Neuronal stem cell (in vitro differentiated cells): ENCODE measurements around the gene GALNT17.

Source experiments
- DNase-seq: peaks from one replicate; pipeline ENCODE4 v3.0.0-alpha.2; 2013; ENCODE audit warnings: low spot score
- H2AFZ ChIP-seq: one replicate; pipeline ENCODE4 v1.6.1; 2013; ENCODE audit warnings: mild to moderate bottlenecking, low read length, inconsistent platforms
- H2AK5ac ChIP-seq: 2 replicates; pipeline ENCODE4 v1.6.1; 2013; ENCODE audit warnings: low read depth, mild to moderate bottlenecking, inconsistent platforms, low read length, moderate library complexity, mixed read lengths
- H2BK120ac ChIP-seq: 2 replicates; pipeline ENCODE4 v1.6.1; 2013; ENCODE audit warnings: low read depth, mild to moderate bottlenecking, inconsistent platforms, low read length, moderate library complexity, mixed read lengths
- H2BK12ac ChIP-seq: one replicate; pipeline ENCODE4 v1.6.1; 2013; ENCODE audit warnings: low read length, inconsistent platforms
- H2BK15ac ChIP-seq: 2 replicates; pipeline ENCODE4 v1.6.1; 2013; ENCODE audit warnings: mild to moderate bottlenecking, low read length, inconsistent platforms, mixed read lengths
- H2BK5ac ChIP-seq: one replicate; pipeline ENCODE4 v1.6.1; 2013; ENCODE audit warnings: inconsistent platforms, mild to moderate bottlenecking, low read length, moderate library complexity
- H3K14ac ChIP-seq: one replicate; pipeline ENCODE4 v1.6.1; 2013; ENCODE audit warnings: low read length, inconsistent platforms
- H3K18ac ChIP-seq: 2 replicates; pipeline ENCODE4 v1.6.1; 2013; ENCODE audit warnings: low read length, inconsistent platforms
- H3K23ac ChIP-seq: 2 replicates; pipeline ENCODE4 v1.6.1; 2013; ENCODE audit warnings: low read depth, mild to moderate bottlenecking, mixed read lengths, low read length, inconsistent platforms; ENCODE audit not compliant: poor library complexity
- H3K27ac ChIP-seq: replicated peaks from 3 replicates; pipeline ENCODE4 v1.5.1; 2013; ENCODE audit warnings: low read length, inconsistent platforms
- H3K27me3 ChIP-seq, 3 experiments: 2 replicates each; pipeline ENCODE4 v1.6.1; 2013; ENCODE audit warnings: low read length in 3 of 3, mild to moderate bottlenecking in 2 of 3, inconsistent platforms in 1 of 3, low read depth in 1 of 3, mixed read lengths in 1 of 3, moderate library complexity in 1 of 3; ENCODE audit not compliant: control insufficient read depth in 3 of 3, insufficient read depth in 3 of 3
- H3K36me3 ChIP-seq, 2 donors: replicated peaks in 1 of 2; 2 replicates each; pipeline ENCODE4 v1.6.1; 2013; ENCODE audit warnings: low read length in 2 of 2; ENCODE audit not compliant: control insufficient read depth in 2 of 2, insufficient read depth in 2 of 2
- H3K4ac ChIP-seq: 2 replicates; pipeline ENCODE4 v1.6.1; 2013; ENCODE audit warnings: inconsistent platforms, mild to moderate bottlenecking, low read length, moderate library complexity
- H3K4me1 ChIP-seq, 2 donors: 1 replicate in 1 of 2; 2 replicates in 1 of 2; pipeline ENCODE4 v1.6.1; 2013; ENCODE audit warnings: low read length in 2 of 2, low read depth in 1 of 2; ENCODE audit not compliant: control insufficient read depth in 2 of 2, insufficient read depth in 1 of 2
- H3K4me2 ChIP-seq: one replicate; pipeline ENCODE4 v1.6.1; 2013; ENCODE audit warnings: mild to moderate bottlenecking, low read length, inconsistent platforms; ENCODE audit not compliant: insufficient read depth, poor library complexity, severe bottlenecking
- H3K4me3 ChIP-seq, 2 donors: 2 replicates each; pipeline ENCODE4 v1.5.1; 2013; ENCODE audit warnings: low read length in 2 of 2, mild to moderate bottlenecking in 2 of 2, inconsistent platforms in 1 of 2, moderate library complexity in 1 of 2
- H3K79me1 ChIP-seq: one replicate; pipeline ENCODE4 v1.6.1; 2013; ENCODE audit warnings: low read depth, mild to moderate bottlenecking, inconsistent platforms, low read length, moderate library complexity
- H3K9ac ChIP-seq: one replicate; pipeline ENCODE4 v1.6.1; 2013; ENCODE audit warnings: mild to moderate bottlenecking, low read depth, low read length, inconsistent platforms; ENCODE audit not compliant: poor library complexity
- H3K9me3 ChIP-seq, 2 donors: replicated peaks in 1 of 2; 2 replicates each; pipeline versions ENCODE3 to v1.6.1; 2013; ENCODE audit warnings: low read length in 2 of 2, mild to moderate bottlenecking in 2 of 2, inconsistent platforms in 1 of 2, low read depth in 1 of 2, mixed read lengths in 1 of 2, moderate library complexity in 1 of 2; ENCODE audit not compliant: control insufficient read depth in 2 of 2, insufficient read depth in 1 of 2
- H4K8ac ChIP-seq: one replicate; pipeline ENCODE4 v1.6.1; 2013; ENCODE audit warnings: low read depth, mild to moderate bottlenecking, inconsistent platforms, low read length, moderate library complexity
- H4K91ac ChIP-seq: one replicate; pipeline ENCODE4 v1.6.1; 2013; ENCODE audit warnings: low read length, low read depth, mild to moderate bottlenecking, inconsistent platforms; ENCODE audit not compliant: poor library complexity
- WGBS, 2 donors: extraction: QIAGEN DNeasy Blood & Tissue Kit; methylation state at CpG; one replicate each; pipeline ENCODE4 v1.1.7; 2013; ENCODE audit warnings: missing lambda C conversion rate in 2 of 2, mixed read lengths in 1 of 2; ENCODE audit not compliant: insufficient read length in 2 of 2, insufficient replicate concordance in 1 of 2; ENCODE audit errors: extremely low coverage in 2 of 2; 5-methylcytosine and 5-hydroxymethylcytosine counted together

The GALNT17 gene

GRCh38 chr7:71716690-71717089 is 584.7 kb downstream of the GALNT17 start:
- Histone ChIP-seq H2BK5ac (no peak overlapping the region), H3K36me3 (no peaks in the 10 kb centered on the region), H2BK12ac (no peak overlapping the region), H3K4ac (no peak overlapping the region), H3K23ac (no peak overlapping the region), H2BK120ac (no peak overlapping the region), H3K4me1 (peaks cover 4 to 5% of the 10 kb centered on the region in 2 donors), H3K4me3 (no peak overlapping the region), H3K14ac (no peak overlapping the region), H3K18ac (no peak overlapping the region), H2AK5ac (no peak overlapping the region), H2BK15ac (no peak overlapping the region), H3K27ac (no peak overlapping the region), H3K9me3 (peaks cover 0 to 4% of the 10 kb centered on the region in 2 donors), H3K4me2 (no peak overlapping the region), H3K27me3 (no peaks in the 10 kb centered on the region), H3K9ac (no peak overlapping the region), H4K8ac (no peak overlapping the region), H2AFZ (no peak overlapping the region), H3K79me1 (no peaks in the 10 kb centered on the region), H4K91ac (no peak overlapping the region)
- no peak for DNase-seq
- WGBS, 2 donors: no CpG with 5 or more reads among the region's 3 CpGs

GRCh38 chr7:71718563-71718962 is 586.6 kb downstream of the GALNT17 start:
- H4K91ac ChIP-seq: no peak overlapping the region
- H2BK12ac ChIP-seq: no peak overlapping the region
- peaks cover 4 to 5% of the 10 kb centered on the region in 2 donors for H3K4me1 ChIP-seq
- no peaks in the 10 kb centered on the region for H3K79me1 ChIP-seq
- H2BK5ac ChIP-seq: no peak overlapping the region
- H3K27ac ChIP-seq: no peak overlapping the region
- no peak overlapping the region for H3K4me2 ChIP-seq
- H2BK120ac ChIP-seq: no peak overlapping the region
- H3K27me3 ChIP-seq: no peaks in the 10 kb centered on the region
- no peak for DNase-seq
- H3K23ac ChIP-seq: no peak overlapping the region
- H3K9ac ChIP-seq: no peak overlapping the region
- H3K18ac ChIP-seq: no peak overlapping the region
- no CpG with 5 or more reads among the region's 6 CpGs for WGBS, 2 donors
- H2AFZ ChIP-seq: no peak overlapping the region
- no peak overlapping the region for H3K4ac ChIP-seq
- no peak overlapping the region for H2AK5ac ChIP-seq
- H2BK15ac ChIP-seq: no peak overlapping the region
- no peak overlapping the region for H3K4me3 ChIP-seq
- H3K9me3 ChIP-seq: peaks cover 0 to 4% of the 10 kb centered on the region in 2 donors
- no peak overlapping the region for H4K8ac ChIP-seq
- H3K36me3 ChIP-seq: no peaks in the 10 kb centered on the region
- no peak overlapping the region for H3K14ac ChIP-seq

- no peak overlapping the region for H2BK15ac ChIP-seq
- H3K79me1 ChIP-seq: no peaks in the 10 kb centered on the region
- no peak overlapping the region for H4K8ac ChIP-seq
- H2BK5ac ChIP-seq: no peak overlapping the region
- no peak overlapping the region for H3K14ac ChIP-seq
- H4K91ac ChIP-seq: no peak overlapping the region
- no peaks in the 10 kb centered on the region for H3K27me3 ChIP-seq
- no peak overlapping the region for H3K4ac ChIP-seq
- no peak overlapping the region for H2AK5ac ChIP-seq
- no peak overlapping the region for H3K4me2 ChIP-seq
- no CpG with 5 or more reads among the region's 3 CpGs for WGBS, 2 donors
- no peak overlapping the region for H3K18ac ChIP-seq
- peaks cover 1 to 3% of the 10 kb centered on the region in 2 donors for H3K4me1 ChIP-seq
- no peak overlapping the region for H3K9ac ChIP-seq
- H3K27ac ChIP-seq: no peak overlapping the region
- H2AFZ ChIP-seq: no peak overlapping the region
- no peak for DNase-seq
- peaks cover 0 to 4% of the 10 kb centered on the region in 2 donors for H3K9me3 ChIP-seq
- no peak overlapping the region for H2BK120ac ChIP-seq
- no peak overlapping the region for H2BK12ac ChIP-seq
- H3K36me3 ChIP-seq: no peaks in the 10 kb centered on the region
- H3K4me3 ChIP-seq: no peak overlapping the region
- H3K23ac ChIP-seq: no peak overlapping the region
These were observed 589.8 kb downstream of the GALNT17 start for GRCh38 chr7:71721742-71722141.

GRCh38 chr7:71723859-71724258 is 591.9 kb downstream of the GALNT17 start:
- H3K79me1 ChIP-seq: no peaks in the 10 kb centered on the region
- no peak overlapping the region for H3K4me3 ChIP-seq
- no peak overlapping the region for H3K4ac ChIP-seq
- no peaks in the 10 kb centered on the region for H3K4me1 ChIP-seq
- H3K9me3 ChIP-seq: peaks cover 0 to 4% of the 10 kb centered on the region in 2 donors
- no peak for DNase-seq
- H2AK5ac ChIP-seq: no peak overlapping the region
- no peak overlapping the region for H3K4me2 ChIP-seq
- no peak overlapping the region for H2AFZ ChIP-seq
- H3K9ac ChIP-seq: no peak overlapping the region
- no peak overlapping the region for H3K27ac ChIP-seq
- no peak overlapping the region for H3K18ac ChIP-seq
- no peak overlapping the region for H2BK5ac ChIP-seq
- H3K36me3 ChIP-seq: no peaks in the 10 kb centered on the region
- no CpG with 5 or more reads among the region's 7 CpGs for WGBS, 2 donors
- H2BK15ac ChIP-seq: no peak overlapping the region
- H4K8ac ChIP-seq: no peak overlapping the region
- H2BK12ac ChIP-seq: no peak overlapping the region
- H3K23ac ChIP-seq: no peak overlapping the region
- H4K91ac ChIP-seq: no peak overlapping the region
- H2BK120ac ChIP-seq: no peak overlapping the region
- H3K14ac ChIP-seq: no peak overlapping the region
- H3K27me3 ChIP-seq: no peaks in the 10 kb centered on the region
